ENCODE data around the gene NETO2. TPM values are rescaled to one million over a fixed set of nuclear protein-coding genes. Genes with fewer than 3 reads are reported as not detected.

The NETO2 gene
- total RNA-seq, 1 experiment from 2014 or later = 38.2 TPM

DNA sequence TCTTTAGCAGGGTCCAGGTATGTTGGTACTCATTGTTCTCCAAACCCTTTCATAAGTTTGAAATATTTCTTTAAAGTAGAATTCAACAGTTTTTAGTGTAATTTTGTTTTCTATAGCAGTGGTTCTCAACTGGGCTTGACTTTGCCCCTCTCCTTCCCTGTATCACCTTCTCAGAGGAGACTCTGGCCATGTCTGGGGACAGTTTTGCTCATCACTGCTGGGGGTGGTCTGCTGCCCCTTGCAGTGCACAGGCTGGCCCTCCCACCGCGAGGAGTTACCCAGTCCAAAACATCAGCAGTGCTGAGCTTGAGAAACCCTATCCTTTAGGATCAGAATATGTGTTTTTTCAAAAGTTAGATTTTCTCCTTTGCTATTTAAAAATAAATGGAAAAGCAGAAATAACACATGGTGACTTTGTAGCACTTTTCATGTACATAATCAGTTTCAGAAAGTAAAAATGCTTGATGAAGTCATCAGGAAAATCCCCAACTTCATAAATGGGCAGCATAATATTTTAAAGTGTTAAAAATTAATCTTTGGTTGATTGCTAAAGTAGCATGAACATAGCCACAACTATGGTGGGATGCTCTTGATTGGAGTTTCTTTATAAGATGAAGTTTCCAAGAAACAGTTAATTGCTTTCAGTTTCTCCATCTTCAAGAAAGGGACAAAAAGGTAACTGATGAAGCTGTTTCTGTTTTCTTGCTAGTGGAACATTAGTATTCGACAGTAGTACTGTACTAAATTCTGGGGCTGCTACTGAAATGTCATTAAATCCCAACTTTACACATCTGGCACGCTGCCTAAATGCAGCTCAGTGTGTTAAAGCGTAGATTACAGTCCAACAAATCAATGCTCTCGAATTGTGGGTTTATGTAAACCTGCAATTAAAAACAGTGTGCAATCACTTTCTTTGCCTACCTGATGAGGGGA, 70.3 kb downstream of the NETO2 start:
- intact Hi-C loops (cut with micrococcal nuclease; ENCODE audit: unreplicated experiment) (no loop called here), in situ Hi-C loops (cut with HindIII; ENCODE audit: low pct_unique_long_range_greater_than_20kb, low sequenced_read_pairs) (no loop called here)
- no TSS peak for BruUV-seq (replicated peaks)
- ChIA-PET CTCF (interaction anchor here (0.6 kb wide), 1 partner anchor 88 kb away, joined by 3 read pairs; no protein-coding TSS in a partner anchor), POLR2A (no interaction called here)
- Histone ChIP-seq H3K4me1 (ENCODE audit: control insufficient read depth, insufficient read depth, low read length) (no peaks in the 10 kb centered on the region), H3K4me3 (ENCODE audit: low read depth in 2 of 2, low read length in 2 of 2) (no peak overlapping the region), H3K27me3 (ENCODE audit: control insufficient read depth, insufficient read depth, low read length) (no peaks in the 10 kb centered on the region), H3K36me3 (ENCODE audit: control insufficient read depth, insufficient read depth, low read length) (no peaks in the 10 kb centered on the region), H3K27ac (ENCODE audit: low read length) (no peak overlapping the region), H3K9me3 (ENCODE audit: control insufficient read depth, insufficient read depth, low read depth, low read length) (no peaks in the 10 kb centered on the region)
- ATAC-seq = no peak
- DNase-seq (ENCODE audit: low read depth, low spot score) = no peak
- TF ChIP-seq TCF7L2 (IDR thresholded peaks at IDR 0.05; ENCODE audit: low read depth, low read length) = no peak
- TF ChIP-seq POLR2AphosphoS5 (IDR thresholded peaks at IDR 0.05; ENCODE audit: low read depth, low read length) = no peak
- no peak for TF ChIP-seq SIN3A (IDR thresholded peaks at IDR 0.05; ENCODE audit: borderline replicate concordance, insufficient read depth, low read depth, low read length)
- TF ChIP-seq, protein P1, sequence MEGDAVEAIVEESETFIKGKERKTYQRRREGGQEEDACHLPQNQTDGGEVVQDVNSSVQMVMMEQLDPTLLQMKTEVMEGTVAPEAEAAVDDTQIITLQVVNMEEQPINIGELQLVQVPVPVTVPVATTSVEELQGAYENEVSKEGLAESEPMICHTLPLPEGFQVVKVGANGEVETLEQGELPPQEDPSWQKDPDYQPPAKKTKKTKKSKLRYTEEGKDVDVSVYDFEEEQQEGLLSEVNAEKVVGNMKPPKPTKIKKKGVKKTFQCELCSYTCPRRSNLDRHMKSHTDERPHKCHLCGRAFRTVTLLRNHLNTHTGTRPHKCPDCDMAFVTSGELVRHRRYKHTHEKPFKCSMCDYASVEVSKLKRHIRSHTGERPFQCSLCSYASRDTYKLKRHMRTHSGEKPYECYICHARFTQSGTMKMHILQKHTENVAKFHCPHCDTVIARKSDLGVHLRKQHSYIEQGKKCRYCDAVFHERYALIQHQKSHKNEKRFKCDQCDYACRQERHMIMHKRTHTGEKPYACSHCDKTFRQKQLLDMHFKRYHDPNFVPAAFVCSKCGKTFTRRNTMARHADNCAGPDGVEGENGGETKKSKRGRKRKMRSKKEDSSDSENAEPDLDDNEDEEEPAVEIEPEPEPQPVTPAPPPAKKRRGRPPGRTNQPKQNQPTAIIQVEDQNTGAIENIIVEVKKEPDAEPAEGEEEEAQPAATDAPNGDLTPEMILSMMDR (IDR thresholded peaks at IDR 0.05) = no peak
- TF ChIP-seq, protein P2, sequence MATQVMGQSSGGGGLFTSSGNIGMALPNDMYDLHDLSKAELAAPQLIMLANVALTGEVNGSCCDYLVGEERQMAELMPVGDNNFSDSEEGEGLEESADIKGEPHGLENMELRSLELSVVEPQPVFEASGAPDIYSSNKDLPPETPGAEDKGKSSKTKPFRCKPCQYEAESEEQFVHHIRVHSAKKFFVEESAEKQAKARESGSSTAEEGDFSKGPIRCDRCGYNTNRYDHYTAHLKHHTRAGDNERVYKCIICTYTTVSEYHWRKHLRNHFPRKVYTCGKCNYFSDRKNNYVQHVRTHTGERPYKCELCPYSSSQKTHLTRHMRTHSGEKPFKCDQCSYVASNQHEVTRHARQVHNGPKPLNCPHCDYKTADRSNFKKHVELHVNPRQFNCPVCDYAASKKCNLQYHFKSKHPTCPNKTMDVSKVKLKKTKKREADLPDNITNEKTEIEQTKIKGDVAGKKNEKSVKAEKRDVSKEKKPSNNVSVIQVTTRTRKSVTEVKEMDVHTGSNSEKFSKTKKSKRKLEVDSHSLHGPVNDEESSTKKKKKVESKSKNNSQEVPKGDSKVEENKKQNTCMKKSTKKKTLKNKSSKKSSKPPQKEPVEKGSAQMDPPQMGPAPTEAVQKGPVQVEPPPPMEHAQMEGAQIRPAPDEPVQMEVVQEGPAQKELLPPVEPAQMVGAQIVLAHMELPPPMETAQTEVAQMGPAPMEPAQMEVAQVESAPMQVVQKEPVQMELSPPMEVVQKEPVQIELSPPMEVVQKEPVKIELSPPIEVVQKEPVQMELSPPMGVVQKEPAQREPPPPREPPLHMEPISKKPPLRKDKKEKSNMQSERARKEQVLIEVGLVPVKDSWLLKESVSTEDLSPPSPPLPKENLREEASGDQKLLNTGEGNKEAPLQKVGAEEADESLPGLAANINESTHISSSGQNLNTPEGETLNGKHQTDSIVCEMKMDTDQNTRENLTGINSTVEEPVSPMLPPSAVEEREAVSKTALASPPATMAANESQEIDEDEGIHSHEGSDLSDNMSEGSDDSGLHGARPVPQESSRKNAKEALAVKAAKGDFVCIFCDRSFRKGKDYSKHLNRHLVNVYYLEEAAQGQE (IDR thresholded peaks at IDR 0.05; ENCODE audit: insufficient read depth in 1 of 2, low read depth in 2 of 2, low read length in 1 of 2) = no peak

DNA sequence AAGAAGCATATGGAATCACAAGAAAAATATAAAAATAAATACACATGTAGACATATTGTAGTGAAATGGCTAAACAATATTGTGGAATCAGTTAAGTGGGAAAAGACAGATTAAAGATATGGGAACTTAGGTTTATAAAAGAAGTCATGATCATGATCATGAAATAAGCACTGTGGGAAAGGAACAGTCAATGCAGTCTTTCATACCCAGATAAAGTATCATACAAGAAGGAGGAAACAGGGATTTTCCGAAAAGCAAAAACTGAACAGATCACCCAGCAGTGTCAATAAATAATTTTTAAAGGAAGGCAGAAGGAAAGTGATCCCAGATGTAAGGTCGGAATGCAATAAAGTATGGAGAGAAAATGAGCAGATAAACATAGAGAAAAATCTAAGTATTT, 71.6 kb downstream of the NETO2 start:
- POLR2A ChIA-PET = no interaction called here
- no peak overlapping the region for H3K4me3 ChIP-seq (ENCODE audit: low read depth in 2 of 2, low read length in 2 of 2)
- TF ChIP-seq, protein P2 (IDR thresholded peaks at IDR 0.05; ENCODE audit: insufficient read depth in 1 of 2, low read depth in 2 of 2, low read length in 1 of 2) = no peak
- TF ChIP-seq POLR2AphosphoS5 (IDR thresholded peaks at IDR 0.05; ENCODE audit: low read depth, low read length) (no peak), TCF7L2 (IDR thresholded peaks at IDR 0.05; ENCODE audit: low read depth, low read length) (no peak), SIN3A (IDR thresholded peaks at IDR 0.05; ENCODE audit: borderline replicate concordance, insufficient read depth, low read depth, low read length) (no peak)
- TF ChIP-seq, protein P1 (IDR thresholded peaks at IDR 0.05) = no peak
- no peaks in the 10 kb centered on the region for H3K36me3 ChIP-seq (ENCODE audit: control insufficient read depth, insufficient read depth, low read length)
- CTCF ChIA-PET = no interaction called here
- H3K9me3 ChIP-seq (ENCODE audit: control insufficient read depth, insufficient read depth, low read depth, low read length) = no peaks in the 10 kb centered on the region
- no peaks in the 10 kb centered on the region for H3K27me3 ChIP-seq (ENCODE audit: control insufficient read depth, insufficient read depth, low read length)
- no peak for DNase-seq (ENCODE audit: low read depth, low spot score)
- in situ Hi-C loops (cut with HindIII; ENCODE audit: low pct_unique_long_range_greater_than_20kb, low sequenced_read_pairs) = no loop called here
- no peak overlapping the region for H3K27ac ChIP-seq (ENCODE audit: low read length)
- no TSS peak for BruUV-seq (replicated peaks)
- ATAC-seq = no peak
- intact Hi-C loops (cut with micrococcal nuclease; ENCODE audit: unreplicated experiment) = no loop called here
- no peaks in the 10 kb centered on the region for H3K4me1 ChIP-seq (ENCODE audit: control insufficient read depth, insufficient read depth, low read length)
